OCI-M2 (cell line): ENCODE data around the gene LMBRD2.
A peak's percentile ranks its signal among the peaks of the same experiment; 100 is the strongest.

Source experiments
- DNase-seq: peaks from one replicate; lab custom pipeline; 2025; ENCODE audit not compliant: unreplicated experiment; lab: John Stamatoyannopoulos, UW

LMBRD2 gene

GRCh38 chr5:36111238-36111637, 40.4 kb downstream of the LMBRD2 start:
- no peak for DNase-seq

- DNase-seq, result no peak
Measured at GRCh38 chr5:36108758-36109460, 42.8 kb downstream of the LMBRD2 start.

- no peak for DNase-seq
Measured at GRCh38 chr5:36105819-36106218, 45.9 kb downstream of the LMBRD2 start.

- DNase-seq, result no peak
Measured at GRCh38 chr5:36099748-36100147, 51.9 kb downstream of the LMBRD2 start.

GRCh38 chr5:36096486-36096885, 55.2 kb downstream of the LMBRD2 start:
- no peak for DNase-seq

- DNase-seq, result peak; percentile 3
Measured at GRCh38 chr5:36089989-36090388, 61.7 kb downstream of the LMBRD2 start.

GRCh38 chr5:36079200-36079781, 72.4 kb downstream of the LMBRD2 start:
- DNase-seq, result no peak

GRCh38 chr5:36078430-36078829, 73.3 kb downstream of the LMBRD2 start:
- no peak for DNase-seq

GRCh38 chr5:36073595-36074216, 78.0 kb downstream of the LMBRD2 start:
- no peak for DNase-seq

- DNase-seq, result no peak
Measured at GRCh38 chr5:36070687-36071571, 80.8 kb downstream of the LMBRD2 start.

- no peak for DNase-seq
Measured at GRCh38 chr5:36068751-36069281, 82.9 kb downstream of the LMBRD2 start.

GRCh38 chr5:36066540-36067210, 85.0 kb downstream of the LMBRD2 start, which contains the start of gene UGT3A2:
UGT3A2 (minus strand) TSS chr5:36066882; CDS start chr5:36066789, 93 bp downstream.
- DNase-seq, result no peak

- no peak for DNase-seq
Measured at GRCh38 chr5:36066001-36066539, 85.6 kb downstream of the LMBRD2 start.

- no peak for DNase-seq
Measured at GRCh38 chr5:36060420-36060887, 91.2 kb downstream of the LMBRD2 start.

- DNase-seq, result no peak
Measured at GRCh38 chr5:36059571-36060419, 91.9 kb downstream of the LMBRD2 start.

GRCh38 chr5:36058776-36059175, 92.9 kb downstream of the LMBRD2 start:
- DNase-seq, result no peak

GRCh38 chr5:36057386-36057785, 94.3 kb downstream of the LMBRD2 start:
- DNase-seq, result no peak

GRCh38 chr5:36056422-36056821, 95.3 kb downstream of the LMBRD2 start:
- DNase-seq, result no peak

GRCh38 chr5:36055984-36056383, 95.7 kb downstream of the LMBRD2 start:
- no peak for DNase-seq
